ENCODE results near the gene TCL1A. TPM values are rescaled to one million over a fixed set of nuclear protein-coding genes. Genes with fewer than 3 reads are reported as not detected.

The TCL1A gene
- total and polyA plus RNA-seq, 10 of the 15 experiments (the other 5 are each of a cell fraction or from before 2014, with no cell fraction given) = 5.9 to 283 (median 113) TPM

GRCh38 chr14:95686935-95687334 lies 27.0 kb downstream of the TCL1A start (continued):
- TF ChIP-seq PKNOX1 (IDR thresholded peaks at IDR 0.05) (no peak), CHD2 (IDR thresholded peaks at IDR 0.05; ENCODE audit: borderline replicate concordance, low read depth, low read length) (no peak), NR2C2 (IDR thresholded peaks at IDR 0.05; ENCODE audit: borderline replicate concordance, control insufficient read depth, insufficient read length, low read depth) (no peak), BCL11A (IDR thresholded peaks at IDR 0.05; ENCODE audit: low read depth, low read length) (no peak), MEF2B (IDR thresholded peaks at IDR 0.05; ENCODE audit: partially characterized antibody, poor library complexity, severe bottlenecking) (no peak), IRF5 (IDR thresholded peaks at IDR 0.05; ENCODE audit: borderline replicate concordance) (no peak), FOXK2 (IDR thresholded peaks at IDR 0.05) (no peak), SRF (IDR thresholded peaks at IDR 0.05; ENCODE audit: low read depth in 2 of 2, low read length in 2 of 2) (no peak), LARP7 (IDR thresholded peaks at IDR 0.05) (no peak), EGR1 (IDR thresholded peaks at IDR 0.05; ENCODE audit: borderline replicate concordance in 1 of 2, low read depth in 2 of 2, low read length in 2 of 2) (no peak)

Data from GM12878 (cell line).